Esophagus squamous epithelium (tissue), 5 donors: ENCODE measurements around the gene MAML3. TPM values are rescaled to one million over a fixed set of nuclear protein-coding genes. Genes with fewer than 3 reads are reported as not detected.
A peak's percentile ranks its signal among the peaks of the same experiment; 100 is the strongest.

Experiments used
- DNase-seq: peaks from one replicate; lab custom pipeline; 2025; lab: John Stamatoyannopoulos, UW
- H3K27ac ChIP-seq, 4 donors: fragments of 200-600 bp; sonication (generic); one replicate each; pipeline ENCODE4 v1.5.1; 2016 to 2019; ENCODE audit warnings: mild to moderate bottlenecking in 1 of 4
- H3K27me3 ChIP-seq, 4 donors: fragments of 200-600 bp; sonication (generic); 1 replicate in 3 of 4; 2 replicates in 1 of 4; pipeline versions ENCODE4 v1.5.1 to v1.6.0; 2017 to 2021; ENCODE audit warnings: antibody characterized with exemption in 1 of 4
- H3K36me3 ChIP-seq, 3 donors: fragments of 200-600 bp; sonication (generic); one replicate each; pipeline ENCODE4 v1.5.1; 2016 to 2019
- H3K4me1 ChIP-seq, 3 donors: fragments of 200-600 bp; sonication (generic); one replicate each; pipeline ENCODE4 v1.5.1; 2017 to 2019
- H3K4me3 ChIP-seq, 4 donors: fragments of 200-600 bp; sonication (generic); 1 replicate in 3 of 4; 2 replicates in 1 of 4; pipeline ENCODE4 v1.5.1; 2016 to 2019; ENCODE audit warnings: mild to moderate bottlenecking in 2 of 4, moderate library complexity in 1 of 4
- H3K9me3 ChIP-seq, 3 donors: fragments of 200-600 bp; sonication (generic); one replicate each; pipeline ENCODE4 v1.5.1; 2016 to 2019
- CTCF ChIP-seq, 6 experiments: fragments of 450-650 bp in 4 of 6; fragments of 200-600 bp in 2 of 6; sonication (generic) in 2 of 6; IDR thresholded peaks; one replicate each; pipeline ENCODE4 v1.5.1; 2016 to 2019; ENCODE audit warnings: antibody characterized with exemption in 6 of 6, mild to moderate bottlenecking in 4 of 6, moderate library complexity in 4 of 6
- POLR2A ChIP-seq, 4 donors: fragments of 450-650 bp; IDR thresholded peaks; one replicate each; pipeline ENCODE4 v1.6.1; 2017; ENCODE audit warnings: antibody characterized with exemption in 4 of 4, mild to moderate bottlenecking in 4 of 4, moderate library complexity in 3 of 4
- WGBS, 2 donors: methylation state at CpG; one replicate each; pipeline ENCODE4 v1.1.5; 2018; 5-methylcytosine and 5-hydroxymethylcytosine counted together
- intact Hi-C: fragments of 100-400 bp; cut with DNase I; formaldehyde crosslinking; loops from one replicate; pipeline ENCODE4 v1.15.0; 2022
- total RNA-seq, 4 donors: library from RNA; depleted of rRNA; stranded (reverse); fragments of >200 nt; gene quantifications; one replicate each; pipeline ENCODE4 v1.1.0, GENCODE V29; 2016
- donor health status: DM: yes; HTN: yes; CAD: no.

MAML3 gene
- total RNA-seq, 4 donors from 2014 or later: 6.9 to 14.2 (median 8.9) TPM

GRCh38 chr4:140187316-140187695 is 33.3 kb upstream of the MAML3 start:
- TF ChIP-seq POLR2A (IDR thresholded peaks at IDR 0.05) (no peak), CTCF (IDR thresholded peaks at IDR 0.05) (no peak)
- H3K27ac ChIP-seq: peak overlapping the region; percentile 53 to 79 (median 68)
- peaks cover 13 to 40% (median 21%) of the 10 kb centered on the region in 3 donors for H3K4me1 ChIP-seq
- WGBS, 2 donors: 44 to 46% methylated on average over 1 of the region's 1 CpG
- DNase-seq: no peak
- intact Hi-C loops: no loop called here
- no peak overlapping the region for H3K4me3 ChIP-seq
- no peaks in the 10 kb centered on the region for H3K27me3 ChIP-seq
- no peaks in the 10 kb centered on the region for H3K36me3 ChIP-seq
- no peaks in the 10 kb centered on the region for H3K9me3 ChIP-seq

GRCh38 chr4:140186651-140187315 is 32.8 kb upstream of the MAML3 start:
- no peaks in the 10 kb centered on the region for H3K9me3 ChIP-seq
- H3K4me1 ChIP-seq: peaks cover 13 to 40% (median 21%) of the 10 kb centered on the region in 3 donors
- no peaks in the 10 kb centered on the region for H3K27me3 ChIP-seq
- intact Hi-C loops: no loop called here
- peak overlapping the region; percentile 53 to 79 (median 68) for H3K27ac ChIP-seq
- TF ChIP-seq POLR2A (IDR thresholded peaks at IDR 0.05) (no peak), CTCF (IDR thresholded peaks at IDR 0.05) (no peak)
- DNase-seq: no peak
- no peaks in the 10 kb centered on the region for H3K36me3 ChIP-seq
- no peak overlapping the region for H3K4me3 ChIP-seq
- WGBS, 2 donors: 50 to 78% methylated on average over 4 to 9 of the region's 9 CpGs

GRCh38 chr4:140186082-140186438 is 32.1 kb upstream of the MAML3 start:
- Histone ChIP-seq H3K27me3 (no peaks in the 10 kb centered on the region), H3K36me3 (no peaks in the 10 kb centered on the region), H3K4me3 (no peak overlapping the region), H3K4me1 (peaks cover 13 to 40% (median 21%) of the 10 kb centered on the region in 3 donors), H3K9me3 (no peaks in the 10 kb centered on the region), H3K27ac (peak overlapping the region in 3 of 4 donors; percentile 61 to 79 (median 74))
- intact Hi-C loops: no loop called here
- no peak for TF ChIP-seq POLR2A (IDR thresholded peaks at IDR 0.05)
- no peak for TF ChIP-seq CTCF (IDR thresholded peaks at IDR 0.05)
- no peak for DNase-seq
- WGBS, 2 donors: 84 to 93% methylated on average over 6 to 8 of the region's 8 CpGs

GRCh38 chr4:140185412-140186081 is 31.6 kb upstream of the MAML3 start:
- Histone ChIP-seq H3K36me3 (no peaks in the 10 kb centered on the region), H3K9me3 (no peaks in the 10 kb centered on the region), H3K27ac (peak overlapping the region in 3 of 4 donors; percentile 61 to 79 (median 74)), H3K4me1 (peaks cover 13 to 40% (median 21%) of the 10 kb centered on the region in 3 donors), H3K4me3 (no peak overlapping the region), H3K27me3 (no peaks in the 10 kb centered on the region)
- intact Hi-C loops: no loop called here
- WGBS, 2 donors: 74 to 84% methylated on average over 3 of the region's 3 CpGs
- no peak for DNase-seq
- TF ChIP-seq POLR2A (IDR thresholded peaks at IDR 0.05) (no peak), CTCF (IDR thresholded peaks at IDR 0.05) (no peak)

- Histone ChIP-seq H3K27ac (no peak overlapping the region), H3K9me3 (no peaks in the 10 kb centered on the region), H3K4me1 (peaks cover 6 to 28% (median 12%) of the 10 kb centered on the region in 3 donors), H3K4me3 (no peak overlapping the region), H3K27me3 (no peaks in the 10 kb centered on the region), H3K36me3 (no peaks in the 10 kb centered on the region)
- intact Hi-C loops: no loop called here
- TF ChIP-seq CTCF (IDR thresholded peaks at IDR 0.05): no peak
- no peak for TF ChIP-seq POLR2A (IDR thresholded peaks at IDR 0.05)
- 93 to 98% methylated on average over 2 of the region's 2 CpGs for WGBS, 2 donors
- DNase-seq: no peak
These were observed 29.3 kb upstream of the MAML3 start for GRCh38 chr4:140183270-140183669.
